ENCODE data around the gene PPM1M. TPM values are rescaled to one million over a fixed set of nuclear protein-coding genes. Genes with fewer than 3 reads are reported as not detected.

Gene PPM1M
- total RNA-seq, 1 experiment from 2014 or later, result 16.2 TPM

DNA sequence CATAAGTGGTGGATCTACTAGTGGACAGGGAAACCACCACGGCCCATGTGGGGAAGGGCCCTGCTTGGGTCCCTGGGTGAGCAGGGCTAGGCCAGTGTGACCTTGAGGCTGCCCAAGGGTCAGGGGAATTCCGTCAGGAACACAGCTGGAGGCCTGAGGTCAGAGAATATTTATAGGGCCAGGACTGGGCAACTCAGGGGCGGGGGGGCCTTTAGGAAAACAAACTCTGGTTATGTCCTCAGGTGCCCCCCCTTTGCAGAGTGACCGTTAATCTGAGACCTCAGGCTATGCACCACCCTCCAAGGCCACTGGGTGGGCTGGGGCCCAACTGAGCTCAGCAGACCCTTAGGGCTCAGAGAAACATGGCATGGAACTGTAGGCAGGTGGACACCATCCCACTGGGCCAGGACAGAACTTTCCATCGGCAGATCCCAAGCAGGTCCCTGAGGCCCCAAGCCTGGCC, 9.1 kb upstream of the PPM1M start:
- Histone ChIP-seq H3K9me2 (ENCODE audit: insufficient read depth) (no peaks in the 10 kb centered on the region), H3K4me3 (peak overlapping the region; percentile 93; the same call in 1 of the 2 replicates), H2AFZ (no peak overlapping the region), H4K20me1 (ENCODE audit: insufficient read depth) (peaks cover 9% of the 10 kb centered on the region), H3F3A (ENCODE audit: insufficient read depth, low read depth) (peaks cover 37% of the 10 kb centered on the region), H3K27me3 (ENCODE audit: insufficient read depth, low read depth) (no peaks in the 10 kb centered on the region), H3K79me2 (ENCODE audit: low read depth) (peaks cover 53% of the 10 kb centered on the region), H3K27ac (peak overlapping the region; percentile 89), H3K4me1 (replicated peaks; ENCODE audit: insufficient read depth) (peaks cover 45% of the 10 kb centered on the region), H3K36me3 (ENCODE audit: low read depth) (no peaks in the 10 kb centered on the region), H3K4me2 (peak overlapping the region; percentile 85), H3K9me3 (ENCODE audit: insufficient read depth, low read depth) (no peaks in the 10 kb centered on the region)
- POLR2A ChIA-PET (ENCODE audit: unreplicated experiment), result no interaction called here
- CTCF ChIA-PET, result interaction anchor here (0.6 to 2.0 kb wide), 4 partner anchors 16 to 239 kb away, joined by 3 to 19 read pairs (median 3); no protein-coding TSS in a partner anchor
- TF ChIP-seq EZH2 (IDR thresholded peaks at IDR 0.05; ENCODE audit: low read depth), result no peak
- TF ChIP-seq, protein P1, sequence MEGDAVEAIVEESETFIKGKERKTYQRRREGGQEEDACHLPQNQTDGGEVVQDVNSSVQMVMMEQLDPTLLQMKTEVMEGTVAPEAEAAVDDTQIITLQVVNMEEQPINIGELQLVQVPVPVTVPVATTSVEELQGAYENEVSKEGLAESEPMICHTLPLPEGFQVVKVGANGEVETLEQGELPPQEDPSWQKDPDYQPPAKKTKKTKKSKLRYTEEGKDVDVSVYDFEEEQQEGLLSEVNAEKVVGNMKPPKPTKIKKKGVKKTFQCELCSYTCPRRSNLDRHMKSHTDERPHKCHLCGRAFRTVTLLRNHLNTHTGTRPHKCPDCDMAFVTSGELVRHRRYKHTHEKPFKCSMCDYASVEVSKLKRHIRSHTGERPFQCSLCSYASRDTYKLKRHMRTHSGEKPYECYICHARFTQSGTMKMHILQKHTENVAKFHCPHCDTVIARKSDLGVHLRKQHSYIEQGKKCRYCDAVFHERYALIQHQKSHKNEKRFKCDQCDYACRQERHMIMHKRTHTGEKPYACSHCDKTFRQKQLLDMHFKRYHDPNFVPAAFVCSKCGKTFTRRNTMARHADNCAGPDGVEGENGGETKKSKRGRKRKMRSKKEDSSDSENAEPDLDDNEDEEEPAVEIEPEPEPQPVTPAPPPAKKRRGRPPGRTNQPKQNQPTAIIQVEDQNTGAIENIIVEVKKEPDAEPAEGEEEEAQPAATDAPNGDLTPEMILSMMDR (conservative IDR thresholded peaks at IDR 0.05), result no peak
- no peak for DNase-seq
- BruUV-seq (replicated peaks), result no TSS peak
- intact Hi-C loops (cut with micrococcal nuclease; ENCODE audit: unreplicated experiment), result loop anchor here (5.0 kb wide), 1 partner anchor 294 kb away; the partner anchor contains the start of genes PARP3 and RRP9

DNA sequence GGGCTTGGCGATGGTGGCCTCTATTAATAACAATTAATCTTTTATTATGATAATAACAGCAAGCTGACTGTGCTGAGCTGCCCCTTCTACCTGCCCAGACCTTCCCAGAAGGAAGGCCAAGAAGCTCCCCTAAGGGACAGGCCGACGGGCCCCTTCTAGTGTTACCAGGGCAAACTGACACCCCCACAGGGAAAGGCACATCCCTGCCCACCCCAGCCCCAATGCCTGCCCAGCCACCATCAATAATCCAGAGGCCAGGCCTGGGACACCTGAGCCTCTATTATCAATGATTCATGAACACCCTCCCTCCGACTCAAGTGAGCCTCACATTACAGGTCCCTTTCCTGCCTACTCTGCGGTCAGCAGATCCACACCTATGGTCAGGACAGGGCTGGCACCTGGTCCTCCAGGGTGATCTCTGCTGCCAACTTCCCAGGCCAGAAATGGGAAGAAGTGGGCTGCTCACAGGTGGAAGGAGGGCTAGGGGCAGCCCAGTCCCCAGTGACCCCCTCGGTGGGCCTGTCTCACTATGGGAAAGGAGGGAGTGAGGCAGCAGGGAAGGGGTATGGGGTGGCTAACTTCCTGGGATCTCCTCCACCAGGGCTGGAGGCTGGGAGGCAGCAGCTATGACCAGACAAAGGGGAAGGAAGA, 8.4 kb upstream of the PPM1M start:
- no peaks in the 10 kb centered on the region for H3K9me3 ChIP-seq (ENCODE audit: insufficient read depth, low read depth)
- ChIA-PET POLR2A (ENCODE audit: unreplicated experiment) (interaction anchor here (0.5 to 0.7 kb wide), 5 partner anchors 18 to 177 kb away, joined by 3 read pairs; partner anchors contain the start of genes POC1A and WDR82), CTCF (interaction anchor here (0.6 to 2.0 kb wide), 7 partner anchors 10 to 83 kb away, joined by 3 to 19 read pairs (median 5); partner anchors contain the start of gene POC1A)
- H3F3A ChIP-seq (ENCODE audit: insufficient read depth, low read depth), result peaks cover 37% of the 10 kb centered on the region
- intact Hi-C loops (cut with micrococcal nuclease; ENCODE audit: unreplicated experiment), result loop anchor here (1.0 to 5.0 kb wide), 3 partner anchors 20 to 295 kb away; partner anchors contain the start of genes PARP3, RRP9 and WDR82
- no peaks in the 10 kb centered on the region for H3K36me3 ChIP-seq (ENCODE audit: low read depth)
- DNase-seq, result peak; percentile 73 to 83
- H3K79me2 ChIP-seq (ENCODE audit: low read depth), result peaks cover 53% of the 10 kb centered on the region
- peak overlapping the region; percentile 85 for H3K4me2 ChIP-seq
- no TSS peak for BruUV-seq (replicated peaks)
- peaks cover 4% of the 10 kb centered on the region; the same call in 1 of the 2 replicates for H4K20me1 ChIP-seq (ENCODE audit: insufficient read depth)
- H2AFZ ChIP-seq, result no peak overlapping the region
- peak overlapping the region; percentile 93; the same call in 1 of the 2 replicates for H3K4me3 ChIP-seq
- H3K27me3 ChIP-seq (ENCODE audit: insufficient read depth, low read depth), result no peaks in the 10 kb centered on the region
- no peak for TF ChIP-seq EZH2 (IDR thresholded peaks at IDR 0.05; ENCODE audit: low read depth)
- TF ChIP-seq, protein P1 (conservative IDR thresholded peaks at IDR 0.05), result no peak
- peak overlapping the region; percentile 89 for H3K27ac ChIP-seq
- peaks cover 45% of the 10 kb centered on the region for H3K4me1 ChIP-seq (replicated peaks; ENCODE audit: insufficient read depth)
- no peaks in the 10 kb centered on the region for H3K9me2 ChIP-seq (ENCODE audit: insufficient read depth)

DNA sequence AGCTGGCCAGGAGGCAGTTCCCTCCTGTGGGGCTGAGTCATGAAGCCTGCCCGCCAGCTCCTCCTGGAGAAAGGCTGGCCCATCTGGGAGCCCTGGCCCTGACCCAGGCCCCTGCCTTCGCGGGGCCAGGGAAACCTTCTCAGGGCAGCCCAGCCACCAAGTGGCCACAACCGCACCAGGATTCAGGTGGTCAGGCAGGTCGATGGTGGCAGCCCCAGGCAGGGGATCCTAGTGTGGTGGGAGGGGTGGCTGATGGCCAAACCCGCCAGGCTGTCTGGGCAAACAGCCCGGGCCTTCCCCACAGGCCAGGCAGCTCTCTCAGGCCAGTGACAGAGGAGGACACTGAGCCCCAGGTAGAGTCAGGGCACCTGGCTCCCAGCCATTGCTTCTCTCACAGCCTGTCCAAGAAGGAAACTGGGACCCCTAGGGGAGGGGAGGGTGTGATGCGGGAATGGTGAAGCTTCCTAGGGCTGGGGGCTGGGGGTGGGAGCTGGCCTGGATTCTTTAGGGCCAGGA, 7.8 kb upstream of the PPM1M start:
- H3K4me2 ChIP-seq, result peak overlapping the region; percentile 85
- peaks cover 37% of the 10 kb centered on the region for H3F3A ChIP-seq (ENCODE audit: insufficient read depth, low read depth)
- H3K79me2 ChIP-seq (ENCODE audit: low read depth), result peaks cover 53% of the 10 kb centered on the region
- ChIA-PET CTCF (interaction anchor here (0.6 to 2.0 kb wide), 7 partner anchors 11 to 83 kb away, joined by 3 to 19 read pairs (median 5); partner anchors contain the start of gene POC1A), POLR2A (ENCODE audit: unreplicated experiment) (interaction anchor here (0.5 to 0.7 kb wide), 5 partner anchors 19 to 178 kb away, joined by 3 read pairs; partner anchors contain the start of genes POC1A and WDR82)
- H3K27ac ChIP-seq, result peak overlapping the region; percentile 89
- TF ChIP-seq, protein P1 (conservative IDR thresholded peaks at IDR 0.05), result no peak
- TF ChIP-seq EZH2 (IDR thresholded peaks at IDR 0.05; ENCODE audit: low read depth), result no peak
- peak; percentile 87 to 94 for DNase-seq
- no peak overlapping the region for H2AFZ ChIP-seq
- H3K27me3 ChIP-seq (ENCODE audit: insufficient read depth, low read depth), result no peaks in the 10 kb centered on the region
- BruUV-seq (replicated peaks), result no TSS peak
- H4K20me1 ChIP-seq (ENCODE audit: insufficient read depth), result peaks cover 4% of the 10 kb centered on the region; the same call in 1 of the 2 replicates
- no peaks in the 10 kb centered on the region for H3K36me3 ChIP-seq (ENCODE audit: low read depth)
- H3K9me2 ChIP-seq (ENCODE audit: insufficient read depth), result no peaks in the 10 kb centered on the region
- H3K4me1 ChIP-seq (replicated peaks; ENCODE audit: insufficient read depth), result peaks cover 45% of the 10 kb centered on the region
- intact Hi-C loops (cut with micrococcal nuclease; ENCODE audit: unreplicated experiment), result loop anchor here (1.0 to 5.0 kb wide), 3 partner anchors 20 to 295 kb away; partner anchors contain the start of genes PARP3, RRP9 and WDR82
- H3K9me3 ChIP-seq (ENCODE audit: insufficient read depth, low read depth), result no peaks in the 10 kb centered on the region
- H3K4me3 ChIP-seq, result peak overlapping the region; percentile 93
